Tongue (tissue), 2 donors: ENCODE data around the gene PRKCB. TPM values are rescaled to one million over a fixed set of nuclear protein-coding genes. Genes with fewer than 3 reads are reported as not detected.

Experiments used
- DNase-seq: peaks from one replicate; pipeline ENCODE4 v3.0.0-alpha.2; 2015
- total RNA-seq: library from RNA; depleted of rRNA; stranded (reverse); fragments of >200 nt; gene quantifications from one replicate; pipeline ENCODE4 v1.2.3, GENCODE V29; 2014

PRKCB gene
- total RNA-seq, 1 donor from 2014 or later, result 6.7 TPM

DNA sequence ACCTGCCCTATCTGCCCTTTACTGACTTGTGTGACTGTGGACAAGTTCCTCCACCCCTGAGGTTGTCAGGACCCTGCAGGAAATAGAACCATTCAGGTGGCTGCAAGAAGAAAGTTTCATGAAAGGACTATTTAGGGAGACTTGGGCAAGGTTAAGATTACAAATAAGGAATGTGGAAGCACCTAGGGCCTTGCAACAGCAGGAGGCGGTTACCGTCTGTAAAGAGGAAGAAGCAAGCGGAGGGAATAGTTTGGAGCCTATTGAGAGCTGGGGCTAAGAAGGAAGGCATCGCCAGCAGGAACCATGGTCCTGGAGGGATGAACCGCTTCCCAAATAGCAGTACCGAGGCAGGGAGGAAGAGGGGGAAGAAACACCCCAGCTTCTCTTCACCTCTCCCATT is 132.4 kb downstream of the PRKCB start:
- DNase-seq, result no peak

DNA sequence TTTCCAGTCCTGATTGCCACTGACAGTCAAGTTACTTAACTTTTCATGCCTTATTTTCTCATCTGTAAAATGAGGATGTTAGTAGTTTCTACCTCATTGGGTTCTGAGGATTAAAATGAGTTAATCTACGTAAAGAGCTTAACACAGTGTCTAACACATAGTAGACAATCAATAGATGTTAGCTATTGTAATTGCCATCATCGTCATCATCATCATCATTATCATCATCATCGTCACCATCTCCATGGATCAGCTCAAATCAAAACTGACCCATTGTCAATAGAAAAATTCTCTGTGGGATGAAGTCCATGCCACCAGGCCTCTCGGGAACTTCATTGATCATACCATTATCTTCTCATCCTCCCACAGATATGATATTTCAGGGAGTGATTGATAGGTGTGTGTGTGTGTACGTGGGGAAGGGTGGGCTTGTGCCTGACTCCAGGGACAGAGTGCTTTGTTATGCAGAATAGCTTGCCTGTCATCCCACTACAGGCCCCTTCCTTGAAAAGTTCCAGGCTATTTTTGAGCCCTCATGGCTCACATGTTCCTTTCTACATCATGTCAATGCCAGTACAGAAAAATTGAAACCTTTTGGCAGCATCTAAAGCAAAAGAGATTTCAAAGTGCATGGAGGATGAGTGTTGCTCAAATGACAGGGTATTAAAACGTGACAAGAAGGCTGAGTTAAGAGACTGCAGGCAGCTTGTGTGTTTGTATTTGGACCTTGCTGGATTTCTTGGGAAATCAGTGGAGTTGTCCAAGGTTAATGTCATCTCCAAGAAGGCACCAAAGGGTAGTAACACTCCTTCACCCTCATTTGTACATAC is 133.9 kb downstream of the PRKCB start:
- no peak for DNase-seq

DNA sequence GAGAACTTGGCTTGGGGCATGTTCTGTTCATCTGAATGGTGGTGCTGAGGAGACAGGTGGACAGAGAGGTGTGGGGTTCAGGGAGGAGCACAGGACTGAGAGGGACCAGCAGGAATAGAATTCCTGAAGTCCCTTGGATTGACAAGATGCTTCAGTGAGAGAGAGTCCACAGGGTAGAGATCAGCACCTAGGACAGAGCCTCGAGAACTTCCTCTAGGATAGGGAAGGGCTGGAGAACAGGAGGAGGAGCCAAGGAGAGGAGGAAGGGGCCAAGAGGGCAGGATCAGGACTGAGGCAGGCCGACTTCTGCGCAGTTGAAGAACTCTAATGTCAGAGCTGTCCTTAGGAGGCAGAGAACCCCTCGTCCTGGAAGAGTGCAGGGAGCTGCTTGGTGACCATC is 138.4 kb downstream of the PRKCB start:
- DNase-seq, result peak; percentile 39

DNA sequence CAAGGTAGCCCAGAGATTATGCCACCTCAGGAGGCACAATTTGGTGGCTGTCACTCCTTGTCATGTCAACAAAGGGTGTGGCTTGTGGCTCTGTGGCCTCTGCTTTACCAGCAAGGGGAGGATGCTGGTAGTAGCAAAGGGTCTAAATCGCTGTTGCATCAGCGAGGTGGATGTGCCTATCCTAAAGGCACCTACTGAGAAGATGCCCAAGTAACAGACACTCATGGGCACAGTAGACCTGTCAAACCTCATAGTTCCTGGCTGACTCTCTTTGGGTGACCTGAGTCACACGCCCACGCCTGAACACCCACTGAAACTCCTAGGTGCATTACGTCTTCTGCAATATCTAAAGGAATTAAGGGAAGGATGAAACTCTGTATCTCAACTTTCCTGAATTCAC is 139.5 kb downstream of the PRKCB start:
- no peak for DNase-seq

DNA sequence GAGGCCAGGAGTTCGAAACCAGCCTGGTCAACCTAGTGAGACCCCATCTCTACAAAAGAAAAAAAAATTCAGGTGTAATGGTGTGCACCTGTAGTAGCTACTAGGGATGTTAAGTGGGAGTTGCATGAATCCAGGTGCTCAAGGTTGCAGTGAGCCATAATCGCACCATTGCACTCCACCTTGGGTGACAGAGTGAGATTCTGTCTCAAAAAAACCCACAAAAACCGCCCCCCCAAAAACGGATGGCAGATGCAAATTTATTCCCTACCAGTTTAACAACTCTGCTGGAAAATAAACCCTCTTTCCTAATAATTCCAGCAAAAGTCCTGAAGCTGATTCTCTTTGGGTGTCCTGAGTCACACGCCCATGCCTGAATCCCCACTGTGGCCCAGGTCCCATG is 140.3 kb downstream of the PRKCB start:
- DNase-seq, result no peak

DNA sequence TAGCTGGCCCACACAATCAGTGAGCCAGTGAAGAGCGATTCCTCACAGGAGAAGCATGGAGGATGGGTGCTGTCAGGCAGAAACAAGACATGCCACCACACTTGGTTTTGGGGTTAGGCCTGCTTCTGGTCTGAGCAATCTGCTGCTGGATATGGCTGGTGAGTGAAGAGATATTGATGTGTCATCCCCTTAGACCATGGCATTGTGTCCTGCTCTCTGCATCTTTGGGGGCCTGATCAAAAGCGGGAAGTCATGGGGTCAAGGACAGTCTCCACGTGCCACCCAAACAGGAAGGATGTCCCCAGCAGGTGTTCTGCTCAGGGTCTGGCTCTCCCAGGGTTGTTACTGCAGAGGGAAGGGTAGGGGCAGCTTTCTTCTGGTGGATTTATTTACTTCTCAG is 140.7 kb downstream of the PRKCB start:
- no peak for DNase-seq

DNA sequence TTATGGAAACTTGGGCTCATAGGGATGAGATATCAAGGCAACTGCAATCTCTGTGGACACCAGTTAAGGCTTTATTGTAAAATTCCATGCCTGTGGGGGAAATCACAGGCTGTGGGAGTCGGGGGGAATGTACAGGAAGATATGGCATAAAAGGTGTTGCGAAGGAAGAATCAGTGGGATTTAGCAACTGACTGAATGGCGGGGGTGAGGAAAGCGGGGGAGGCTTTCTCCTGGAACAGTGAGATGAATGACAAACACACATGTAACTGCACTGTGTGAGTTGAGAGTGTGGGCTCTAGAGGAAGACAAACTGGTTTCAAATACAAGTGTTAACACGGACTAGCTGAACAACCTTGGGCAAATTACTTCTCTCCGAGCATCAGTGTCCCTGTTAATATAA is 143.7 kb downstream of the PRKCB start:
- no peak for DNase-seq

DNA sequence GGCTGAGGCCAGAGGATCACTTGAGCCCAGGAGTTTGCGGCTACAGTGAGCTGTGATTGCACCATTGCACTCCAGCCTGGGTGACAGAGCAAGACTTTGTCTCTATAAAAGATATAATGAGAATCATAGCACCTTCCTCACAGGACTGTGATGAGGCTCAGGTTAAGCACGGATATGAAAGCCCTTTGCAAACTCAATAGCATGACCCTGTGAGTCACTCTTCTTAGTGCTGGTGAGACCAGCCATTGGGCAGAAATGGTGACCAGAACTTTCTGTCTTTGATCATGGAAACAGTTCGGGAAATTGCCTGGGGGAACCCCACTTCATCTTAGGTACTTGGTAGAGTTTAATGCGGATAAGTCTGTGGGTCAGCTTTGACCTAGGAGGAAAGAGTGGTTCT is 144.2 kb downstream of the PRKCB start:
- no peak for DNase-seq

DNA sequence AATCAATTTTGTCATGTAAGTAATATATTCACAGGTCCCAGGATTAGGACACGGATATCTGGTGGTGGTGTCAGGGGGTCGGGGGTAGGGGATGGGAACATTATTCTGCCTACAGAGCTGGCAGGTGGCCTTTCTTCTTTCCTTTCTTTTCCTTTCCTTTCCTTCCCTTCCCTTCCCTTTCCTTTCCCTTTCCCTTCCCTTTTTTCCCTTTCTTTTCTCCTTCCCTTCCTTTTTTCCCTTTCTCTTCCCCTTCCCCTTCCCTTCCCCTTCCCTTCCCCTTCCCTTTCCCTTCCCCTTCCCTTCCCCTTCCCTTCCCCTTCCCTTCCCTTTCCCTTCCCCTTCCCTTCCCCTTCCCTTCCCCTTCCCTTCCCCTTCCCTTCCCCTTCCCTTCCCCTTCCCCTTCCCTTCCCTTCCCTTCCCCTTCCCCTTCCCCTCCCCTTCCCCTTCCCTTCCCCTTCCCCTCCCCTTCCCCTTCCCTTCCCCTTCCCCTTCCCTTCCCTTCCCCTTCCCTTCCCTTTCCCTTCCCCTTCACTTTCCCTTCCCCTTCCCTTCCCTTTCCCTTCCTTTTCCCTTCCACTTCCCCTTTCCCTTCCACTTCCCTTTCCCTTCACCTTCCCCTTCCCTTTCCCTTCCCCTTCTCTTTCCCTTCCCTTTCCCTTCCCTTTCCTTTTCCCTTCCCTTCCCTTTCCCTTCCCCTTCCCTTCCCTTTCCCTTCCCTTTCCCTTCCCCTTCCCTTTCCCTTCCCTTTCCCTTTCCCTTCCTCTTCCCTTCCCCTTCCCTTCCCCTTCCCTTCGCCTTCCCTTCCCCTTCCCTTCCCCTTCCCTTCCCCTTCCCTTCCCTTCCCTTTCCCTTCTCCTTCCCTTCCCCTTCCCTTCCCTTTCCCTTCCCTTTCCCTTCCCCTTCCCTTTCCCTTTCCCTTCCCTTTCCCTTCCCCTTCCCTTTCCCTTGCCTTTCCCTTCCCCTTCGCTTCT is 145.9 kb downstream of the PRKCB start:
- DNase-seq, result no peak

DNA sequence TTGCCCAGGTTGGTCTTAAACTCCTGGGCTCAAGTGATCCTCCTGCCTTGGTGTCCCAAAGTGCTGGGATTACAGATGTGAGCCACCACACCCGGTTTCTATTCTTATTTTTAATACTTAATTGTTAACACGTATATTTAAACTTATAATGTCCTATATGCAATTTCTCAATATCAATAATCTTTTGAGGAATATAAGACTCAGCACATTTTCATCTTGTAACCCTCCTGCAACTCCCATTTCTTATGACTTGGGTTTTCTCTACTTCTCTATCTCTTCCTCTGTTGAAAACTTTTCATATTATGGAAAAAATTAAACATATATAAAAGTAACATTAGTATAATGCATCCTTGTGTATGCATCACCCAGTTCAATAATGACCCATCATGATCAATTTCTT is 150.7 kb downstream of the PRKCB start:
- DNase-seq, result no peak

DNA sequence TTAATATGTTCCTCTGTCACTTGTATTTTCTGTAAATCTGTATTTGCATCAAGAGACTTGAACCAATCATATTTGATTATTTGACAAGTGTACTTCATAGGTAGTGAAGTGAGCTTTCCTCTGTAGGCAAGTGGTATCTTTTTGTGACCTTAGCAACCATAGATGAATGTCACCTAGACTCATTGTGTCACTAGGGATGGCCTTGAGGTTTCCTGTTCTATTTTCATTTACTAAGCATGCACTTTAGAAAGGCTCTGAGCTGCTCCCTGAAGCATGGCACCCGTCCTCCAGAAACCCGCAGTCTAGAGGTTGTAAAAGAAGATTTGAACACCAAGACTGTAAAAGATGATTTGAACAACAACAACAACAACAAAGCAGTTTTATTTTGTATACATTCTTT is 151.7 kb downstream of the PRKCB start:
- DNase-seq, result no peak

DNA sequence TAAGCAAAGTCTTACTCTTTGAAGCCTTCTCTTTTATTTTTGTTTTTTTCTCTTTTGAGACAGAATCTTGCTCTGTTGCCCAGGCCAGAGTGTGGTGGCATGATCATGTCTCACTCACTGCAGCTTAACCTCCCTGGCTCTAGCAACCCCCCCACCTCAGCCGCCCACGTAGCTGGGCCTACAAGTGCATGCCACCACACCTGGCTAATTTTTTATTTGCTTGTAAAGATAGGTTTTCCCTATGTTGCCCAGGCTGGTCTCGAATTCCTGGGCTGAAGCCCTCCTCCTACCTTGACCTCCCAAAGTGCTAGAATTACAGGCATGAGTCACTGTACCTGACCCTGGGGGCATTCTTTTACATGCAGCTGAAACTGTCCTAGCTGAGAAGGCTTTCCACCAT is 154.7 kb downstream of the PRKCB start:
- DNase-seq, result no peak

DNA sequence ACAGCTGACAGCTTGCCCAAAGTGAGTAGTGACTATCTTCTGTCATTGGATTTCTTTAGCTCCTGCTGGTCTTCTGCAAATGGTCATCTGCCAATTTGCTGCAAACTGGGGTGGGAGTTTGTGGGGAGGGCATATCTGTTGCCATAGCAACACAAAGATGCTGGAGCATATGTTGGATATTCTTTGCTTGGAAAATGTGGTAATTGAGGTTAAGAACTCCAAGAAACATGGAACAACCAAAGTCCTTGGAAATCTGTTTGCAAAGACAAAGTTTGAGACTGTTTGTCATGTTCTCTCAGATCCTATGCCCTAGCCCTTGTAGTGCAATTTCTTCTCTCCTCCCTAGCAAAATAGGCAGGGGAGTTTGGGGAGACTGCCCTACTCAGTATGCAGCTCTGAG is 155.3 kb downstream of the PRKCB start:
- no peak for DNase-seq

DNA sequence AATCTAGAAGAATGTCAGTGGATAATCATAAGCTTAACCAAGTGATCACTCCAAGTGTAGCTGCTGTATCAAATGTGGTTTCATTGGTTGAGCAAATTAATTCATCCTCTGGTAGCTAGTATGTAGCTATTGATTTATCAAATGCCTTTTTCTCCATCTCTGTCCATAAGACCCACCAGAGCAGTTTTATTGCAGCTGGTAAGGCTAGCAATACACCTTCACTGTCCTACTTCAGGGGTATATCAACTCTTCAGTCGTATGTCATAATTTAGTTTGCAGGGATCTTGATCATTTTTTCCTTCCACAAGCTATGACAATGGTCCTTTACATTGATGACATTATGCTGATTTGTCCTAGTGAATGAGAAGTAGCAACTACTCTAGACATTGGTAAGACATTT is 158.8 kb downstream of the PRKCB start:
- DNase-seq, result no peak

DNA sequence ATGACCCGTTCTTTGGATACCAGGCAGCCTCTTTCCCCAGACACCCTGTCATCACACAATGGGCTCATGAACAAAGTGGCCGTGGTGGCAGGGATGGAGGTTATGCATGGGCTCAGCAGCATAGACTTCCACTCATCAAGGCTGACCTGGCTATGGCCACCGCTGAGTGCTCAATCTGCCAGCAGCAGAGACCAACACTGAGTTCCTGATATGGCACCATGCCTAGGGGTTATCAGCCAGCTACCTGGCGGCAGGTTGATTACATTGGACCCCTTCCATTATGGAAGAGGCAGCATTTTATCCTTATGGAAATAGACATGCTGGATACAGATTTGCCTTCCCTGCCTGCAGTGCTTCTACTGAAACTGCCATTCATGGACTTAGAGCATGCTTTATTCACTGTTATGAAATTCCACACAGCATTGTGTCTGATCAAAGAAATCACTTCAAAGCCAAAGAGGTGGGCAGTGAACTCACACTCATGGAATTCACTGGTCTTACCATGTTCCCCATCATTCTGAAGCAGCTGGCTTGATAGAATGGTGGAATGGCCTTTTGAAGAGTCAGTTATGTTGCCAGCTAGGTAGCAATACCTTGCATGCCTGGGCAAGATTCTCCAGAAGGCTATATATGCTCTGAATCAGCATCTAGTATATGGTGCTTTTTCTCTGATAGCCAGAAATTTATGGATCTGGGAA is 160.6 kb downstream of the PRKCB start:
- no peak for DNase-seq

DNA sequence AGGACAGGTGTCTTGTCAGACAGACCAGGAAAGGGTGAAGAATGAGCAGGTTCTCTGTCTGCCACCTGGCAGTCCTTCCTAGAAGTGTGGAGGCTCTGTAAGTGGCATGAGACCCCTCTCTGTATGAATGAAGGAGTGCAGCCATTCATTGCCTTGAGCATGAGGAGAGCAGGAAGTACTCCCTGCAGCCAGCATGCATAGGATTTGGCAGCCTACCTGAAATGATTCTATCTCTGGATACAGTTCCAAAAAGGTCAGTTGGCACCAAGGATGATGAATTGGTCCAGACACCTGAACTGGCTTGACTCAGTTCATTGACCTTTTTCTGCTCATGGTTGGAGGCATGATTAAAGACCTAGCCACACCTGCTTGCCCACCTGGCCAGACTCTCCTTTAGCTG is 163.0 kb downstream of the PRKCB start:
- DNase-seq, result no peak

DNA sequence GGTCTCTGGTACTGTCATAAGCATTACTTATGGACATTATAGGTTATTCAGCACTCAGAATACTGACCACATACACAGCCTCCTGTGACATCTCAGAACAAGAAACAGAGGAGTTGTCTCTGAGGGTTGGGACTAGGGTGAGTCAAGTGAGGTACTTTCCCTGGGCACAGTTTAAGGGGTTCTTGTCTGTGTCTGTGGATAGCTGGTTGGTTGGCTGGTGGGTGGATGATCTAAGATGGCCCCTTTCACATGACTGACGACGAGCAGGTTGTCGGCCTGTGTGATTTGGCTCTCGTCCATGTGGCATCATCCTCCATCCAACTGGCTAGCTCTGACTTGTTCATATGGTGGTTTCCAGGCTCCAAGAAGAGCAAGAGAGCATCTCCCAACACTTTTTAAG is 163.9 kb downstream of the PRKCB start:
- no peak for DNase-seq

DNA sequence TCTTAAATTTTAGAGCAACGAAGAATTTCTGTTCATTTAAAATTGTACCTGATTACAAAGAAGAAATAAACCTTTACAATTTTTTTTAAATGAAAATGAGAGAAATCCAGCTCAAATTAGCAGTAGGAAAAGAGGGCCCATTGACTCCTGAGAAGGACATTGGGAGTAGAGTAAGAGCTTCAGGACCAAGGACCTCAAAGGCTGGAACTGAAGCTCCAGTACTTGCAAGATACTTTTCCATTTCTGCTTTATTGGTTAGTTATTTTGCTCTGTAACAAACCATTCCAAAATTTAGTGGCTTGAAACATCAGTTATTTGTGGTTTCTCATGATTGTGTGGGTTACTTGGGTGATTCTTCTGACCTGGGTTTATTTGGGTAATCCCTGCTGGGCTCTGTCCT is 165.9 kb downstream of the PRKCB start:
- DNase-seq, result no peak

DNA sequence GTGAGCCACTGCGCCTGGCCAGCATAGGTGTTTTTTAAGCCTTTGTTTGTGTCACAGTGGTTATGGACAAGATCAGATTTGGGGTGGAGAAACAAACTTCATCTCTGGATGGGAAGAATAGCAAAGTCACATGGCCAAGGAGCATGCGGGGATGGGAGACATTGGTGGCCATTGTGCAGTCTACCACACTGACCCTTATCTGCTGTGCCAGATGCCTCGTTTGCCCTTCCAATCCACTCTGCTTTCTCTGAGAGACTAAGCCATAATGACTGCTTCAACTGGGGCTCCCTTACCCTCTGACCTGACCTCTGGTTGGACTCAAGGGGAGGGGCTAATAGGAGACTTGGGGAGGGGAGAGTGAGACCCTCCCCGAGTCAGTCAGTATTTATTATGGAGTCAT is 166.8 kb downstream of the PRKCB start:
- DNase-seq, result no peak

DNA sequence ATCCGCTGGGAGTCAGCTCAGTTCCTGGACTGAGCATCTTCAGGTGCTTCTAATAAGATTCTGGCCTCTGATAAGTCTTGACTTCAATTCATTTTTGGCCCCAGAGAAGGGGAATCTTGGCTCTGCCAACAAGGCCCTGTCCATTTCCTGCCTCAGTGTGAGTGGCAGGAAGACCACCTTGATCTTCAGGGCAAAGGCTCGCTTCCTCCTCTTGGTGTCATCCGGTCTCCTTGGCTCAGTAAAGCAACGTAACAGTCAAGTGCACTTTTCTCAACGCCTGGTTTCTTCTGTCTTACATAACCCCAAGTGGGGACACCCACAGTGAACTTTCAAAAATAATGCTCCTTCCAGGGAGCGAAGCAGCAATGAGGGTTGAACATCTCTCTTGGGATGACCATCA is 169.8 kb downstream of the PRKCB start:
- DNase-seq, result no peak

DNA sequence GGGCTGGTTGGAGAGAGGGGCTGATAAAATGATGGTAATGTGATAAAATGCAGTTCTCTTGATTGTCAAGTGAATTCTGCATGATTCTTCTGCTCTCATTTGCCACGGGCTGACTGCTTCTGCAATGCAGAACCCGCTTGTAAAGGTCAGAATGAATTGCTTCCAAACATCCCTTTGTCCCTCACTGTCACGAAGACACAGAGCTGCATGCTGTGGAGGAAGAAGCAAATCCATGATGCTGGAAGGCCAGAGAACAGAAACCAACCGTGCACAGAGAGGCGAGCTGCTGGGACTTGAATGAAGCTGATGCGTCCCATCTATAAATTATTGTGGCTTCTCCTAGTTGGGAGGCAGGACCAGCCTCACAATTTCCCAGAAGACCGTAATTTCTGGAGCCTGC is 171.6 kb downstream of the PRKCB start:
- no peak for DNase-seq

DNA sequence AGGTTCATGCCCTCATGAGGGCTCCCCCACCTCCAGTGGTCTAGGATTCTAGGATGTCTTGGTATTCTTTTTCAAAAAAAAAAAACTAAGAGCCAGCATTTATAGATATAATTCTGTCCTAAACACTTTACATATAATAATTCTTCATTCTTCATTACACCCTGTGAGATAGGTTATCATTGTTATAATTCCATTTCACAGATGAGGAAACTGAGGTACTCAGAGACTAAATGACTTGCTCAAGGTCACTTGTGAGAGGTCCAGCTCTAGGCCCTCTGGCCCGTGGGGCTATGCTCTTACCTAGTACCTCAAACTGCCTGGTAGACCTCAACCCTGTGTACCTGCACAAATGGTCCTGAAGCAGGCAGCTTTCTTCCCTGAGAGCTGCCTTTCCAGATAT is 172.2 kb downstream of the PRKCB start:
- DNase-seq, result no peak

DNA sequence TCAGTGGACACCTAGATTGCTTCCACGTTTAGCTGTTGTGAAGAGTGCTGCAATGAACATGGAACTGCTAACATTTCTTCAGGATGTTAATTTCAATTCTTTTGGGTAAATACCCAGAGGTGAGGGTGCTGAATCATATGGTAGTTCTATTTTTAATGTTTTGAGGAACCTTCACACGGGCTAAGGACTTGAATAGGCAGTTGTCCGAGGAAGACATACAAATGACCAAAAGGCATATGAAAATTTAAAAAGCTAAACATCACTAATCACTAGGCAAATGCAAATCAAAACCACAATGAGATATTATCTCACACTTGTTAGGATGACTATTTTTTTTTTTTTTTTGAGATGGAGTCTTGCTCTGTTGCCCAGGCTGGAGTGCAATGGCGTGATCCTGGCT is 173.3 kb downstream of the PRKCB start:
- DNase-seq, result no peak
